Activated CD8-positive, alpha-beta memory T cell treated with anti-CD3 and anti-CD28 coated beads for 36 hours (primary cell): ENCODE data around the gene RAD18. TPM values are rescaled to one million over a fixed set of nuclear protein-coding genes. Genes with fewer than 3 reads are reported as not detected.

Experiments used
- CTCF ChIA-PET: fragments of 350-600 bp; sonication (Branson Sonifier 250); formaldehyde crosslinking; loops from one replicate; lab custom pipeline; 2021; ENCODE audit warnings: antibody characterized with exemption; lab: Charles Lee
- POLR2A ChIA-PET: fragments of 350-600 bp; sonication (Branson Sonifier 250); formaldehyde crosslinking; loops from one replicate; lab custom pipeline; 2021; ENCODE audit warnings: antibody characterized with exemption; lab: Charles Lee
- total RNA-seq, 2 experiments: library from RNA; stranded (reverse); gene quantifications; one replicate each; pipeline ENCODE4 v1.2.3, GENCODE V29; 2021

The RAD18 gene
- total RNA-seq, 2 experiments from 2014 or later: 46.1 to 48.2 TPM

DNA sequence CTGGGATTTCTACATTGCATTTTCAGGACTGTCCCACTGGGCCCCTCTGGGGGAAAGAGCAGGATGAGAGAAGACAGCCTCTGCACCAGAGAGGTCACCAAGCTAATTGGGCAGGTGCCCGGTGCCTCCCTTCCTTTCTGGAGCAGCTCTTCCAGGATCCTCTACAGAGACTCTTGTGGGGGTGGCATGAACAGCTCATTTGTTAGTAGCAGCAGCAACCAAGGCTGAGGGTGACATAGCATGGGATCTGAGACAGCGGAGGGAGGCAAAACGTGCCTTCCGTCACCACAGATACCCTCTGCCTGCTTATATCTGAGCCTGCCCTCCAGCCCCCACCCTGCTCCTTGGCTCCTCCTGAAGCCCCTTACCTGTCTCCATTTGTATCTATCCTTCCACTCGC, 110.8 kb downstream of the RAD18 start:
- CTCF ChIA-PET: no interaction called here
- POLR2A ChIA-PET: no interaction called here

DNA sequence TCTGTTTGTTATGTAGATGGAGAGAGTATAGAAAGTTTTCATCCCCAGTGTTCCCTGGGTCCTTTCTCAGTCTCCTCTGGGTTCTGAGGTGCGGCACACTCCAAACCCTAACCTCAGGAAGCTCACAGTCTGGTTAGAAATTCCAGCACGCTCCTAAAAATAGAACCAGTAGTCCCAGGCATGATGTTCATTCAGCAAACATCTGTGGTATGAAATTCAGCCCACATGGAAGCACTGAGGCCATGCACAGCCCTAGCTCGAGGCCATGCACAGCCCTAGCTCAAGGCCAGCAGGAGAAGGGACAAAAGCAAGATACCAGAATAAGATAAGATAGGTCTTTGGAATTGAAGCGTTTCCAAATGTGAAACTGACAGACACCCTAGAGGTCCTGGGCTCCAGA, 111.6 kb downstream of the RAD18 start:
- CTCF ChIA-PET: no interaction called here
- POLR2A ChIA-PET: no interaction called here

DNA sequence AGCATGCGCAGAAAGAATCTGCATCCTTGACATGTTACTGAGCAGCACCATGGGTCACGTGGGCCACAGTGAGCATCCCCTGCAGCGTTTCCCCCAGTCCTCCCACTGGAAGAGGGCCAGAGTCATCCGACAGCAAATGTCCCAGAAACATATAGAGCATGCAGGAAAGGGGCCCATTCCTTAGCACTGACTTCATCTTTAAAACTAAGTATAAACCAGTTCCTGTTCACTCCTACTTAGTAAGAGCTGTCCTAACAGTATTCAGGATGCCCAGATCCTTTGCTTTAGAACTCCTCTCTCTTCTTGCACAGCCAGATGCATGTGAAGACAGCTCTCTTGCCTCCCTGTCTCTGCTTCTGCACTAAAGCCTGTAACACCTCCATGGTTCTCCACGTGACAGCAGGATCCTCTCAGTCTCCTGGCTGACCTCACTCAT, 114.6 kb downstream of the RAD18 start:
- CTCF ChIA-PET: no interaction called here
- POLR2A ChIA-PET: no interaction called here

DNA sequence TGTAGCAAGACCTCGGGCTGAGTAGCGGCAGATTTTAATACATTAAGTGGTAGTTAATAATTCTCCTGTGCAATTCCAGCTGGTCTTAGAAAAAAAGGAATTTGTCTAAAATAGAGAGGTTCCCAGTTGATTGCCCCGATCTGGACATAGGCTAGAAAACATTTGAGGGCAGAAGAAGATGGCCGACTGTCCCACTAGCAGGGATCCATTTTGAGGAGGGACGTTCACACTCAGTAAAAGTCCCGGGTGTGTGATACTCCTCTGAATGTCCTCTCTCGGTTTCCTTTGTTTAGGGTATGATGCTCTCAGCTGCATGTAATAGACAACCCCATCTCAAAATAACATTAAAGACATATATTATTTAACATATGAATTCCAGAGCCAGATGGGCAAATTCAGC, 116.0 kb downstream of the RAD18 start:
- ChIA-PET CTCF (no interaction called here), POLR2A (no interaction called here)

DNA sequence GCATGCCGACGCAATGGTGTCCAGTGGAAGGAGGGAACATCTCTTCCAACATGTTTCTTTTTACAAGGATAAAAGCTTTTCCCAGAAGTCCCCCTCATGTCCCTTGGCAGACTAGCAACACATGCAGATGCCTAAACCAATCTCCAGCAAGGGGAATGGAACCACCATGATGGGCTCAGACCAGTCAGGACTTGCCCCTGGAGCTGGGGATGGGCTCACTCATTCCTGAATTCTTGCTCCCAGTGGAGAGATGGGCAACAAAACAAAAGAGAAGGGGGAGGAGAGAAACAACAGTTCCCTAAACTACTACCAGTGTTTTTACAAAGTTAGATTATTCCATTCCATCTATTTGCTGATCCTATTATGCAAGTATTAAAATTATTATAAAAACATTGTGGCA, 117.1 kb downstream of the RAD18 start:
- CTCF ChIA-PET: no interaction called here
- POLR2A ChIA-PET: no interaction called here

DNA sequence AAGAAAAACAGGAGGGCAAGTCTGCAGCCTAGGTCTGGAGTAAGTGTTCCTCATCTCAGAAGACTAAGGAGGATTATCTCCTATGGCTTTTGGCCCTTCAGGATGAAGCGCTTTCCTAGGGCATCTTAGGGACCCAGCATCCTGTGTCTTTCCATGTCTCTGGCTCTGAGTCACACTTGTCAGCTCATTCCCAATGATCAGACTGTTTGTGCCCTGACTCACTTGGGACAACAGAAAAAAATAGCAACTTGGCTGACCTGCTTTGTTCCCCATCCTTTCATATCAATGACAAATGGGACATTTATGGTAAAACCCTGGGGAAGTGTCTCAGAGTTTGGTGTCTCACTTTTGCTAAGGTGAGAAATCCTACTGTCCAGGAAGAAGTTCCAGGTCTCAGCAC, 117.6 kb downstream of the RAD18 start:
- CTCF ChIA-PET: interaction anchor here (0.6 kb wide), 1 partner anchor 14 kb away, joined by 4 read pairs; no protein-coding TSS in a partner anchor

DNA sequence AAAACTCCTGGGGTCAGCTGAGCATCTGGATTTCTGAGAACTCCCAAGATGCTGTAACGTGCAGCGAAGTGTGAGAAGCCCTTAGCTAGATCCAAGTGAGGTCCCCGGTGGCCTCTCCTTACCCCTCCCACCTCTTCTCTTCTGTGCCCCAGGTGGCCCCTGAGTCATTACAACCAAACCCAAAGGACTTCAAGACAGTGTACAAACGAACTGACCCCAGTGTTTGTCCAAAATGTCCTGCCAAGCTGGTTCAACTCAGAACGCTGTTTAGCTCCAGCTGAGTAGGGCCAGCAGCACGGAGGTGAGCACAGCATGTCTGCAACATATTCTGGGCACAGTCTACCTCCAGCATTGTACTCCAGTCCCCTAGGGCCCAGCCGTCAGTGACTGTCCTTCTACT, 119.9 kb downstream of the RAD18 start:
- CTCF ChIA-PET: no interaction called here
- POLR2A ChIA-PET: no interaction called here

More for the DNA sequence above, 117.6 kb downstream of the RAD18 start:
- POLR2A ChIA-PET: no interaction called here

DNA sequence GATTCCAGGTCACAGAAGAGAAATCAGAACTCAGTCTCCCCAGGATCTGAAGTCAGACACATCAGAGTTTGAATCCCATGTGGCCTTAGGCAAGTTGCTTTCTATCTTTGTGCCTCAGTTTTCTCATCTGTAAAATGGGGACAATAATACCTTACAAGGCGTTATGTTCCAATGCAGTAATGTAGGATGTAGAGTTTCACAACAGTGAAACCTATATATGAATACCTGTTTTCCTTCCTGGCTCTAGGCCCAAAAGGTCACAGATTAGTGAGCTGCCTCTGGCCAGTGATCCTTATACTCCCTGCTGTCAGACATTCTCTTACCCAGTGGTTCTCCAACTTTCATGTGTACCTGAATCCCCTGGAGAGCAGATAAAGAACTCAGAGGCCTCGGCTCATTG, 121.0 kb downstream of the RAD18 start:
- ChIA-PET POLR2A (no interaction called here), CTCF (no interaction called here)

DNA sequence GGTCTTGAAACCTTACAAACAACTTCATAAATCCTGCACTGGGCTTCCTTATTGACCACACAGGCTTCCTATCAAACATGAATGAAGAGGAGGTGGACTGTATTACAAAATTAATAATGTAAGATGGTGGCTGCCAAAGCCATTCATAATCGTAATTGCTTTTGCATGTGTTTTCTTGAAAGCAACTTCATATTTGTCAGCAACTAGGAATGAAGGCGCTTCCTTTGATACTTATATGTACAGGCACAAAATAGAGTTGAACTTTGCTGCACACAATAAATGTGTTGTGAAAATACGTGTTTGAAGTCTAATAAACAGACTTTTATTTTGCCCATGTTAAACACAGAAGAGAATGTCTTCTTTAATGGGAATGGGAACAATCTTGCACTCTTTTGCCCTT, 121.8 kb downstream of the RAD18 start:
- CTCF ChIA-PET: no interaction called here

DNA sequence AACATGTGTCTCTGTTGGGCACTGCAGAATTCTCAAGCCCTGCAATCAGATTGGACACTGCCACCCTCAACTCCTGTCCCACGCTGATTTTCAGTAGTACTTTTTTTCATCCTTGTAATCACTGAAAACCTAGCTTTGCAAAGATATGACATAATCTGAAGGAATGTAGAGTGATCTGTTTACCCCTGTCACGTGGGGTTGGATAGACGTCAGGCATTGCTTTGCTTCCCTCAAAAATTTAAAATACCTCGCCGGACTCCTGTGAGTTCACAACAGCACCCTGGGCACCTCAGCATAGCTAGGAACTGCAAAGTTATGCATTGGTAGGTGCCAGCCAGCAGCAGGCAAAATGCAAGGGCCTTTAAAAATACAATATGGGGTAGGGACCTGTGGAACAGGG, 122.7 kb downstream of the RAD18 start:
- CTCF ChIA-PET: no interaction called here
- POLR2A ChIA-PET: no interaction called here

More for the DNA sequence above, 121.8 kb downstream of the RAD18 start:
- POLR2A ChIA-PET: no interaction called here

DNA sequence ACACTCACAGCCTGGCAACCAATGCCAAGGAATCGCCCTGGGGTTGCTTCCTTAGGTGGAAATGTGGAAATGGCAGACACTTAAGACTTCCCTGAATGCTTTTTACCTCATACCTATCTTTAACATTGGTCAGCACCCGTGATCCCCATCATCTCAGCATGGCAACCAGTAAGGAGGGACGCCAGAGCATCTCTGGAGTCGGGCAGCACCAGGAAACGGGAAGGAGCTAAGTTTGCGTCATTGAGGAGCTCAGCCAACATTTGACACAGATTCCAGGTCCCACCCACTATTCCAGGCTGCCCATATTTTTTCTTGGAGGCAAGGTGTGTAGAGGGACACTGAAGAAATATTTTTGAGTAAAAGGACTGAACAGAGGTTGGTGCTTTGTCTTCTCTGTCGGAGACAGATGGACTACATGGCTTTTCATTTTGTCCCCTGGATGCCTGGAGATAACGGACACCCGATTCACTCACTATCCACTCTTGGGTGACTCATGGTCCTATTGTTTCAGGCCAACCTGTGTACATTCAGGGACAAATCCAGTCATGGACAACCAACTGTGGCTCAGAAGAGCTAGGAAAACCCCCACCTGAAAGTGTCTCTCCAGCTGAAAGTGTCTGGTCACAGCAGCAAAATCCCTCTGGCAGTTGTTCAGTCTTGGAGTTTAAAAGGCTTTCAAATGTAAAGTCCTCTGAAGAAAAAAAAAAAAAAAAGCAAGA, 123.5 kb downstream of the RAD18 start:
- ChIA-PET CTCF (interaction anchor here (0.7 kb wide), 1 partner anchor 70 kb away, joined by 4 read pairs; the partner anchor contains the start of gene OXTR), POLR2A (no interaction called here)

DNA sequence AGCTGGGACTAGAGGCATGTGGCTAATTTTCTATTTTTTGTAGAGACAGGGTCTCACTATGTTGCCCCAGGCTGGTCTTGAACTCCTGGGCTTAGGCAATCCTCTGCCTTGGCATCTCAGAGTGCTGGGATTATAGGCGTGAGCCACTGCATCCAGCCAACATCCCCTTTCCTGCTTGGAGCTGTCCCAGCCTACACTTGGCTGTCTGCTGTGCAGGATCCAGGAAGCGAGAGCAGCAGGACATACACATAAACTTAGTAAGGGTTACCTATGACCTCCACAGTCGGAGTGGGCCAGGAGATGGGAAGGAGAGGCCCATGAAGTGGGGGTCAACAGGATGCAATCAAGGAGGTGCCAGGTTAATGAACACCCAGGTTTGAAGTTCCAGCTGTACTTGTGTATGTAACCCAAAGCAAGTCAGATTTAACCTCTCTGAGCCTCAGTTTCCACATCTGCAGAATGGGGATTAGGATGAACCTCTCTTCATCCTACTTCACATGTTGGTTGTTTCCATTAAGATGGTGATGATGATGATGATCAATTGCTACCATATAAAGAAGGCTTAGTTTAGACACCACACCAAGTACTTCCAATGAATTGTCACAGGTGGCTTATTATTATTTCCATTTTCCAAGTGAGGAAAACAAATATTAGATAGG, 124.4 kb downstream of the RAD18 start:
- POLR2A ChIA-PET: no interaction called here
- CTCF ChIA-PET: no interaction called here

DNA sequence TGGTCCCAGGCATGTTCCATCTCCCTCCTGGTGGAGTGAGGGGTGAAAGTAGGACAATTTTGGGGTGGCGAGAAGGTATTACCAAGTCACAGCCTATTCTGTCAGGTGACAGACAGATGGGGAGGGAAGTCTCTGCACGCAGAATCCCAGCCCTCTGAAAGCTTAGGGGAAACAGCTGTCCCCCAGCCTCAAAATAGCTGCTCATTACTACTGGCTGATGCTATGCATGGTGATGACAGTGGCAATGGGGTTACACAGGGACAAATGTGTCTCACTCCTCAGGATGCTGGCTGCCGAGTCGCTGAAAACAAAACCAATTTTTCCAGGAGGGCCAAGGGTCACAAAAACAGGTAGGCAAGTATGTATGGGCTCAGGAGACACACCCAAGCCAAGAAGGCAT, 125.0 kb downstream of the RAD18 start:
- POLR2A ChIA-PET: no interaction called here
- CTCF ChIA-PET: no interaction called here

DNA sequence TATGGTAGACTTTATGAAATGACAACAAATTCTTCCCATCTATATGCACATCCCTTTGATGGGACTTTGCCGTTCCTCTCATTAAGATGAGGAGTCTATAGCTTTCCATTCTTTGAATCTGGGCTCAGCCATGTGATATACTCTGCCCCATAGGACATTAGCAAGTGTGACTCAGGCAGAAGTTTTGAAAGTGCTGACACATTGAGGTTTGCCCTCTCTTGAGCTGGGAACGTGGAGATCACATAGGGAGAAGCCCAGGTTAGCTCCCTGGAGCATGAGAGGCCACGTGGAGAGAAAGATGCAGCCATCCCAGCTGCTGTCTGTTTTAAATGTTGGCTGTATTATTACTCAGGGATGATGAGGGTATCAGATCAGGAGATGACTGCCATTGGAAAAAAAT, 126.1 kb downstream of the RAD18 start:
- ChIA-PET POLR2A (no interaction called here), CTCF (no interaction called here)

DNA sequence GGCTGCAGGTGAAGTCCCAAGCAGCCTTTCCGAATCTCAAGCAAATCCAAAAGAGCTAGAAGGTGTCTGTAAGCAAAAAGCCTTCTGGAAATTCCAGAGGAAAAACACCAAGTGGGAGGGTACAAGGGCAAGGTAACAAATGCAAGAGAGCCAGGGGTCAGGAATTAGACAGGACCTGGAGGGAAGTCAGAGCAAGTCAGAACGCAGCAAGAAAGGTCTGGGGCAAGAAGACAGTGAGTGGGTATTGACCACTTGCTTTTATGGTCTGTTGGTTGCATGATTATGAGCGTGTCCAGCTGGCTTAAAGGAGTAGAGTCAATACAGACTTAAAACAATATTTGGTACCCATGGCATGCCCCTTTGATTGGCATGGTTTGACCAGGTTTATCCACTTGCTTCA, 127.2 kb downstream of the RAD18 start:
- CTCF ChIA-PET: no interaction called here
- POLR2A ChIA-PET: no interaction called here

DNA sequence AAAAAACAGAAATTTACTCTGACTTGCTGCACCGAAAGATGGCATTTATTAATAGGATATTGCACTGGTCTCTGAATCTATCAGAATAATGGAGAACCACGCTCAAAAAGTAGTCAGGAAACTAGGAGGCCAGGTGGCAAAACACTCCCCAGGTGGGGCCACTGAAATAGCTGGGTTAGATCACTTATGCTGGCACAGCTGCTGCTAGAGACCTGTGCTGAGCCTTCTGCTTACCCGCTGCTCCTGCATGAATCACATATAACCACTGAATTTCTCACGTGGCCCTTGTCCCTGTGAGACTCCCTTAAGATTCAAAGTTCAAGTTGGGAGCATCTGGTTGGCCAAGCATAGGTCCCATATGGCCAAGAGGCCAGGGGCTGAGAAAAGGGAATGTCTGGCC, 127.9 kb downstream of the RAD18 start:
- CTCF ChIA-PET: no interaction called here
- POLR2A ChIA-PET: no interaction called here

DNA sequence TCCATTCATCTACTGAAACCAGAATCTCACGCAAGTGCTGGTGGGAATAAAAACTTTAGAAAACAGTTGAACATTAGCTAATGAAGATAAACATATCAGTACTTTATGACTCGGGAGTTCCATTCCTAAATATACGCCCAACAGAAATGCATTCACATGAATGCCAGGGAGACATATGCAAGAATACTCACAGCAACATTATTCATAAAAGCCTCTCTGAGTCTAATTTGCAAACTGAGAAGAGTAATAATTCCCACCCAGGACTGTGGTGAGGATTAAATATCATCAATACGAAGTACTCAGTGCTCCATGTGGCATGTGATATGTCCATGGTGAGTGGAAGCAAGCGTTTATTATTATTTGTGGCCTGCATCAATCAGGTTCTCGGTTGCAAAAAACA, 128.3 kb downstream of the RAD18 start:
- POLR2A ChIA-PET: no interaction called here
- CTCF ChIA-PET: no interaction called here

DNA sequence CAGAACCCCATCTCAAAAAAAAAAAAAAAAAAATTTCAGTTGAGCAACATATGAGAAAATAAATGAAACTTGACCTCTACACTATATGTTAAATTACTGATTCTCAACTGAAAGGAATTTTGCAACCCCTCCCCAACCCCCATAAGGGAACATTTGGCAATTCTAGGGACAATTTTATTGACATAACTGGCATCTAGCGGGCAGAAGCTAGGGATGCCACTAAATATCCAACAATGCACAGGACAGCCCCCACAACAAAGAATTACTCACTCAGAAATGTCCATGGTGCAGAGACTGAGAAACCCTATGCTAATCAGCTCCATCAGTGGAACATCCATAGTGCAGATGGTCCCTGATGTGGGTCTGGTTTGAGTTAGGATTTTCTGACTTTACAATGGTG, 135.6 kb downstream of the RAD18 start:
- ChIA-PET CTCF (no interaction called here), POLR2A (no interaction called here)
